GM06990 (cell line): ENCODE measurements around the gene MB21D2.
A peak's percentile ranks its signal among the peaks of the same experiment; 100 is the strongest.

ENCODE experiments used
- DNase-seq: peaks from one replicate; pipeline ENCODE4 v3.0.0-alpha.2; 2011; ENCODE audit not compliant: insufficient read length; ENCODE audit errors: extremely low read depth
- H3K27me3 ChIP-seq: replicated peaks from 2 replicates; pipeline ENCODE4 v1.6.0; 2011; ENCODE audit warnings: low read length; ENCODE audit not compliant: control insufficient read depth, insufficient read depth
- H3K36me3 ChIP-seq: 2 replicates; pipeline ENCODE4 v1.5.1; 2011; ENCODE audit warnings: low read length; ENCODE audit not compliant: control insufficient read depth, insufficient read depth
- H3K4me3 ChIP-seq: replicated peaks from 2 replicates; pipeline ENCODE4 v1.5.1; 2011; ENCODE audit warnings: low read depth, mild to moderate bottlenecking, control low read depth, low read length
- TF ChIP-seq, protein P1 (sequence below): IDR thresholded peaks from 2 replicates; pipeline ENCODE4 v1.5.1; 2011; ENCODE audit warnings: low read length, control low read depth, mild to moderate bottlenecking, inconsistent platforms; ENCODE audit not compliant: insufficient read depth, poor library complexity, severe bottlenecking

The MB21D2 gene

DNA sequence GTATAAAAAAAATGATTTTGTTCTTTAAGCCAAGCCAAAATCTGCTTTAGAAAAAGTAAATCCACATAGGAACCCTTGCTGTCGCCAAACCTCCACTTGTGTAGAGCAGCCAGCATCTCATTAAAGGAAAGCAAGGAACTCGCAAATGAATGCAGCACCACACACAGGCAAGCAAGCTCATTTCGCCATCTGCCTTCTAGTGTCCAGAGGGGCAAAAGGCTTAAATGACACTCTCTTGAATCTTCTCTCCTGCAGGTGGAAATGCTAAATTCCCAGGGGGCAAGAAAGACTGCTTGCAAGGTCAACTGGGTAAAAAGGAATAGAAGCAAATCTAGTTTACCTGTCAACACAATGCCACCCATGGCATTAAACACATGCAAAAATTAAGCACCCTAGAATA, 2.4 kb downstream of the MB21D2 start:
- Histone ChIP-seq H3K27me3 (no peaks in the 10 kb centered on the region), H3K4me3 (peak overlapping the region; percentile 97; the same call in 1 of the 2 replicates), H3K36me3 (no peaks in the 10 kb centered on the region)
- TF ChIP-seq, protein P1, sequence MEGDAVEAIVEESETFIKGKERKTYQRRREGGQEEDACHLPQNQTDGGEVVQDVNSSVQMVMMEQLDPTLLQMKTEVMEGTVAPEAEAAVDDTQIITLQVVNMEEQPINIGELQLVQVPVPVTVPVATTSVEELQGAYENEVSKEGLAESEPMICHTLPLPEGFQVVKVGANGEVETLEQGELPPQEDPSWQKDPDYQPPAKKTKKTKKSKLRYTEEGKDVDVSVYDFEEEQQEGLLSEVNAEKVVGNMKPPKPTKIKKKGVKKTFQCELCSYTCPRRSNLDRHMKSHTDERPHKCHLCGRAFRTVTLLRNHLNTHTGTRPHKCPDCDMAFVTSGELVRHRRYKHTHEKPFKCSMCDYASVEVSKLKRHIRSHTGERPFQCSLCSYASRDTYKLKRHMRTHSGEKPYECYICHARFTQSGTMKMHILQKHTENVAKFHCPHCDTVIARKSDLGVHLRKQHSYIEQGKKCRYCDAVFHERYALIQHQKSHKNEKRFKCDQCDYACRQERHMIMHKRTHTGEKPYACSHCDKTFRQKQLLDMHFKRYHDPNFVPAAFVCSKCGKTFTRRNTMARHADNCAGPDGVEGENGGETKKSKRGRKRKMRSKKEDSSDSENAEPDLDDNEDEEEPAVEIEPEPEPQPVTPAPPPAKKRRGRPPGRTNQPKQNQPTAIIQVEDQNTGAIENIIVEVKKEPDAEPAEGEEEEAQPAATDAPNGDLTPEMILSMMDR, result peak; percentile 43
- DNase-seq, result peak; percentile 36

DNA sequence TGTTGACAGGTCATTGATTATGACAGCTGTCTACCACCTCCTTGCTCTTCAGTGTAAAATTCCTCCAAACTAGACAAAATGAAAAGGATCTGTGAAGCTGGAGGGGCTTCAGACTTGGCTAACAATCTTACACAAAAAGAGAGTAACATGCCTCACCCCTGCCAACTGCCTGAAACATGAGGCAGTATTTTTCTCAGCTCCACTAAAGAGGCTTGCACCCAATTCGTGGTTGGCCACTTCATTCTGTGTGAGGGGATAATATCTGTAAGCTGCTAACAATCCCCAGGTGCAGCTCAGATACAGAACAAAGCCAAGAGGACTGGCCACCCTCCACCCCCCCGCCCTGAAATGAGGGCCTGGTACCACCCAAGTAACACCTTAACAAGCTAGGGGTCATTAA, 2.8 kb downstream of the MB21D2 start:
- no peak for DNase-seq
- TF ChIP-seq, protein P1, result no peak

GRCh38 chr3:192913540-192913939, 4.1 kb downstream of the MB21D2 start:
- no peaks in the 10 kb centered on the region for H3K36me3 ChIP-seq
- H3K4me3 ChIP-seq, result no peak overlapping the region
- TF ChIP-seq, protein P1, result no peak
- no peak for DNase-seq
- no peaks in the 10 kb centered on the region for H3K27me3 ChIP-seq

More for the DNA sequence above, 2.8 kb downstream of the MB21D2 start:
- H3K4me3 ChIP-seq, result no peak overlapping the region
- no peaks in the 10 kb centered on the region for H3K27me3 ChIP-seq
- H3K36me3 ChIP-seq, result no peaks in the 10 kb centered on the region

- Histone ChIP-seq H3K4me3 (no peak overlapping the region), H3K36me3 (no peaks in the 10 kb centered on the region), H3K27me3 (no peaks in the 10 kb centered on the region)
- no peak for DNase-seq
- TF ChIP-seq, protein P1, result no peak
These were observed 6.4 kb downstream of the MB21D2 start for GRCh38 chr3:192911293-192911692.

DNA sequence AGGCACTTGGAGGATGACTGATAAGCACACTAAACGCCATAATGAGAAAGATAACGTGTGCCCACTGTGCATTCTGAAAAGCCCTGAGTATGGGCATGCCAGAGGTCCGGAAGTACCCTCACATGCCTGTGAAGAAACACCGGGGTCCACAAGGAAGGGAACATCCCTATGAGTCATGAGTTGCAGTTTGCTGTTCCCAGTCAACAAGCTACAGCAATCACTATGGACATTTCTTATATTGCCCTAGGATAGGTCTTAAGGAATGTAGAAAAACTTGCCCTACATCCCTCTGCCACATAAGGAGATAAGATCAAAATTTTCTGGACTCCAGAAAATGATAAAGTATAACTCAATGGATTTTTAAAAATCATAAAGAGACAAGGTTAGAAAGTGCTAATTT, 9.9 kb downstream of the MB21D2 start:
- TF ChIP-seq, protein P1, result no peak
- Histone ChIP-seq H3K4me3 (no peak overlapping the region), H3K36me3 (no peaks in the 10 kb centered on the region; the same call in 1 of the 2 replicates), H3K27me3 (no peaks in the 10 kb centered on the region)
- DNase-seq, result no peak

DNA sequence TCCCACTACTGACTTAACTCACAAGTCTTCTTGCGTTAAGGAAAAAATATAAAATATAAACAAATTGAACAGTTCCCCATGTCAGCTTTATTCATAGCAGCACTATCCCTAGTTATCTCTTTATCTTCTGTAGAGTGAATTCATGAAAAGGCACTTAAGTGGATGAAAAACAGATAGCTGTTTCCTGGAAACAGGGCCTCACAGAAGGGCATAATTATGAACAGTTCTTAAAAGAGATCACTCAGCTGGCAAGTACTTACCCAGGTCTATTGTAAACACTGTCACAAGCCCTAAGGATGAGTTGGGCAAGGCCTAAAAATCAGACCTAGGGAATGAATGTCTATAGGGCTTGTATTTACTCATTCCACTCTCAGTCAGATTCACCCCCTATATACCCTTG, 10.7 kb downstream of the MB21D2 start:
- no peak for DNase-seq

More for the DNA sequence above, 10.7 kb downstream of the MB21D2 start:
- no peaks in the 10 kb centered on the region; the same call in 1 of the 2 replicates for H3K36me3 ChIP-seq
- TF ChIP-seq, protein P1, result no peak
- H3K27me3 ChIP-seq, result no peaks in the 10 kb centered on the region
- no peak overlapping the region for H3K4me3 ChIP-seq
